Measurements from ENCODE around the gene ACOX3. TPM values are rescaled to one million over a fixed set of nuclear protein-coding genes. Genes with fewer than 3 reads are reported as not detected.
"Not testable (repeated sequence)": the region's sequence is repeated elsewhere in the genome, so short reads cannot be mapped to it uniquely, and the experiment has no call there.

Gene ACOX3
- total RNA-seq, 1 donor from 2014 or later: 16.6 TPM

DNA sequence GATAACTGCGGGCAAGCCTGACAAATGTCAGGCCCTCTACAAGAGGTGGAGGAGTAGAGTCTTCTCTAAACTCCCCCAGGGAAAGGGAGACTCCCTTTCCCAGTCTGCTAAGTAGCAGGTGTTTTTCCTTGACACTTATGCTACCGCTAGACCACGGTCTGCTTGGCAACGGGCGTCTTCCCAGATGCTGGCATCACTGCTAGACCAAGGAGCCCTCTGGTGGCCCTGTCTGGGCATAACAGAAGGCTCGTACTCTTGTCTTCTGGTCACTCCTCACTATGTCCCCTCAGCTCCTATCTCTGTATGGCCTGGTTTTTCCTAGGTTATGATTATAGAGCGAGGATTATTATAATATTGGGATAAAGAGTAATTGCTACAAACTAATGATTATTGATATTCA lies 33.6 kb downstream of the ACOX3 start:
- not testable (repeated sequence) for H3K27ac Mint-ChIP-seq (ENCODE audit: unreplicated experiment); H3K9me3 Mint-ChIP-seq; H3K4me1 Mint-ChIP-seq; H3K27me3 Mint-ChIP-seq (ENCODE audit: low read depth); H3K4me3 Mint-ChIP-seq
- TF ChIP-seq, protein P1, sequence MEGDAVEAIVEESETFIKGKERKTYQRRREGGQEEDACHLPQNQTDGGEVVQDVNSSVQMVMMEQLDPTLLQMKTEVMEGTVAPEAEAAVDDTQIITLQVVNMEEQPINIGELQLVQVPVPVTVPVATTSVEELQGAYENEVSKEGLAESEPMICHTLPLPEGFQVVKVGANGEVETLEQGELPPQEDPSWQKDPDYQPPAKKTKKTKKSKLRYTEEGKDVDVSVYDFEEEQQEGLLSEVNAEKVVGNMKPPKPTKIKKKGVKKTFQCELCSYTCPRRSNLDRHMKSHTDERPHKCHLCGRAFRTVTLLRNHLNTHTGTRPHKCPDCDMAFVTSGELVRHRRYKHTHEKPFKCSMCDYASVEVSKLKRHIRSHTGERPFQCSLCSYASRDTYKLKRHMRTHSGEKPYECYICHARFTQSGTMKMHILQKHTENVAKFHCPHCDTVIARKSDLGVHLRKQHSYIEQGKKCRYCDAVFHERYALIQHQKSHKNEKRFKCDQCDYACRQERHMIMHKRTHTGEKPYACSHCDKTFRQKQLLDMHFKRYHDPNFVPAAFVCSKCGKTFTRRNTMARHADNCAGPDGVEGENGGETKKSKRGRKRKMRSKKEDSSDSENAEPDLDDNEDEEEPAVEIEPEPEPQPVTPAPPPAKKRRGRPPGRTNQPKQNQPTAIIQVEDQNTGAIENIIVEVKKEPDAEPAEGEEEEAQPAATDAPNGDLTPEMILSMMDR (conservative IDR thresholded peaks at IDR 0.05): peak; percentile 58
- H3K36me3 Mint-ChIP-seq (ENCODE audit: low read depth): peaks cover 16% of the 10 kb centered on the region
- DNase-seq (ENCODE audit: low read depth, low spot score): peak; percentile 25

DNA sequence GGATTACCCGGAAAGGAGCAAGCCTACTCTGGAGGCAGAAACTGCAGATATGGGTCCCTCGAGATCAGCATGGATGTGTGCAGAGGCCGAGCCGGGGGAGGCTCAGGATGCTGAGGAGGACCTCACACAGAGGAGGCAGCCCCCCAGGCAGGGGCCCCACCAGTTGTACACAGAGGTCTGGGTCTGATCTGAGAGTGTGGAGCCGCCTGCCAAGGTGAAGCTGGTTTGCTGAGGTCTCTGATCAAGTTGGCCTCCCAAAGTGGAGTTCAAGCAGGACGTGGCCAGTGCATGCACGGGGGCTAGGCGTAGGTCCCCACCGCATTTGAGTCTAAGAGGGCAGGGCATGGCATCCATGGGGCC lies 35.0 kb downstream of the ACOX3 start:
- peaks cover 5% of the 10 kb centered on the region for H3K9me3 Mint-ChIP-seq
- H3K27me3 Mint-ChIP-seq (ENCODE audit: low read depth): no peaks in the 10 kb centered on the region
- H3K4me1 Mint-ChIP-seq: peaks cover under 1% of the 10 kb centered on the region
- no peak for DNase-seq (ENCODE audit: low read depth, low spot score)
- H3K4me3 Mint-ChIP-seq: no peak overlapping the region
- TF ChIP-seq, protein P1 (conservative IDR thresholded peaks at IDR 0.05): no peak
- H3K36me3 Mint-ChIP-seq (ENCODE audit: low read depth): peaks cover 16% of the 10 kb centered on the region
- no peak overlapping the region for H3K27ac Mint-ChIP-seq (ENCODE audit: unreplicated experiment)

DNA sequence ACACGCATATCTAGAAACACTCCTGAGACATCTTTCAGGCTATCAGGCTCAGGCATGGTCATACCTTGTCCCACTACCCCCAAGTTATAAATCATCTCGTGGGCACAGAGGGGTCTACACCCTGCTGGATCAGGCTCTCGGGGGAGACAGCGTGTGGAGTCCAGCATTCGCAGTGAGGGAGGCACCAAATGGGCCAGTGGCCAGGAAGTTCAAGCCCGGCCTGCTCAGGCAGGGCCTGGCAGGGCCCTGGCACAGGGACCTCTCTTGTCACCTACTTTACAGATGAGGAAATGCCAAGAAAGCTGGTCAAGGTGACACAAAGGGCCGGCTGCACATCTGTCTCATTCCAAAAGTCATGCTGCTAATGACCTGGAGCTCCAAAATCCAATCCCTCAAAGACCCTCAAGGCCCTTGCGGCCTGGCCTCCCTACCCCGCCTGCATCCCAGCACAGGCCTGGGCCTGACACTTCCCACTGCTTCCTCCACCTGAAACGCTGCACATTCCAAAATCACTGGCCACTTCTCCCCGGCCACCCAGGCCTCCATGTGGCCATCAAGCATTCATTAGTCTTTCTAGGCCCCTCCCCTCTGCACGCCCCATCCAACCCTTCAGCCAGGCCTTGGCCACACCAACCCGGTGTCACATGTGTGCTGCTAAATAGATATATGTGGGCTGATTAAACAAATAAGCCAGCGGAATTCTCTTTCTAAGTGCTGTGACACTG lies 35.6 kb downstream of the ACOX3 start:
- TF ChIP-seq, protein P1 (conservative IDR thresholded peaks at IDR 0.05): no peak
- Mint-ChIP-seq H3K4me1 (no peaks in the 10 kb centered on the region), H3K36me3 (ENCODE audit: low read depth) (peaks cover 16% of the 10 kb centered on the region), H3K4me3 (no peak overlapping the region), H3K27ac (ENCODE audit: unreplicated experiment) (no peak overlapping the region), H3K27me3 (ENCODE audit: low read depth) (no peaks in the 10 kb centered on the region), H3K9me3 (peaks cover 5% of the 10 kb centered on the region)
- DNase-seq (ENCODE audit: low read depth, low spot score): no peak

DNA sequence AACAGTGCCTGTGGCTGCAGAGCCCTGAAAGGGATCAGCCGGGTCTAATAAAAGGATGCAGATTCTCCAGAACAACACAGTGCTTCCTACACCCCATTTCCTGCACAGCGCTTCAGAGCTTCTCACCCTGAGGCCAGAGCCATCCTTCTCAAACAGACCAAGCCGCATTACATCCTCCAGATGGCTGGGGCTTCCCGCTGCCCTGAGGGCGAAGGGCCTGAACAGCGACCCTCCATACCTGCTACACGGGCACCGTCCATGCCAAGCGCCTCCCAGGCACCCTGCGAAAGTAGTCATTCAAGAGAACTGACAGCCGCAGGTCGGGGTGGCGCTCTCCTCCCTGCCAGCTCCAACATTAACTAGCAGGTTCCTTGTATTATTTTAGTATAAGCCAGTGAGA lies 36.5 kb downstream of the ACOX3 start:
- peaks cover 16% of the 10 kb centered on the region for H3K36me3 Mint-ChIP-seq (ENCODE audit: low read depth)
- peaks cover 5% of the 10 kb centered on the region for H3K9me3 Mint-ChIP-seq
- H3K27me3 Mint-ChIP-seq (ENCODE audit: low read depth): no peaks in the 10 kb centered on the region
- peaks cover 4% of the 10 kb centered on the region for H3K4me1 Mint-ChIP-seq
- no peak overlapping the region for H3K4me3 Mint-ChIP-seq
- no peak for DNase-seq (ENCODE audit: low read depth, low spot score)
- no peak overlapping the region for H3K27ac Mint-ChIP-seq (ENCODE audit: unreplicated experiment)
- TF ChIP-seq, protein P1 (conservative IDR thresholded peaks at IDR 0.05): no peak

- peaks cover 4% of the 10 kb centered on the region for H3K4me1 Mint-ChIP-seq
- DNase-seq (ENCODE audit: low read depth, low spot score): peak; percentile 84
- H3K4me3 Mint-ChIP-seq: no peak overlapping the region
- TF ChIP-seq, protein P1 (conservative IDR thresholded peaks at IDR 0.05): peak; percentile 97
- H3K9me3 Mint-ChIP-seq: peaks cover 5% of the 10 kb centered on the region
- H3K27ac Mint-ChIP-seq (ENCODE audit: unreplicated experiment): no peak overlapping the region
- peaks cover 18% of the 10 kb centered on the region for H3K36me3 Mint-ChIP-seq (ENCODE audit: low read depth)
- H3K27me3 Mint-ChIP-seq (ENCODE audit: low read depth): no peaks in the 10 kb centered on the region
Observed at GRCh38 chr4:8403173-8403753, 37.3 kb downstream of the ACOX3 start.

Measured in neural crest cell (in vitro differentiated cells).